Activated CD4-positive, alpha-beta T cell treated with anti-CD3 and anti-CD28 coated beads, Interleukin-2, amount 10 ng/mL, durations not matched to agents 24 days and 14 days (primary cell): ENCODE results near the gene BPHL. TPM values are rescaled to one million over a fixed set of nuclear protein-coding genes. Genes with fewer than 3 reads are reported as not detected.

Source experiments
- DNase-seq: peaks from one replicate; pipeline ENCODE4 v3.0.0; 2022
- H3K27ac Mint-ChIP-seq: one replicate; pipeline ENCODE4 v1.8.0; 2022; ENCODE audit warnings: mild to moderate bottlenecking, mixed read lengths
- H3K27me3 Mint-ChIP-seq: one replicate; pipeline ENCODE4 v1.8.0; 2022; ENCODE audit warnings: mixed read lengths
- H3K36me3 Mint-ChIP-seq: one replicate; pipeline ENCODE4 v1.8.0; 2022; ENCODE audit warnings: low read depth, mild to moderate bottlenecking, mixed read lengths
- H3K4me1 Mint-ChIP-seq: one replicate; pipeline ENCODE4 v1.8.0; 2021; ENCODE audit warnings: mixed read lengths
- H3K4me3 Mint-ChIP-seq: one replicate; pipeline ENCODE4 v1.8.0; 2022; ENCODE audit warnings: mild to moderate bottlenecking, moderate library complexity, mixed read lengths
- H3K9me3 Mint-ChIP-seq: one replicate; pipeline ENCODE4 v1.8.0; 2021; ENCODE audit warnings: mixed read lengths
- intact Hi-C: fragments of 100-400 bp; cut with micrococcal nuclease; formaldehyde crosslinking; loops from one replicate; pipeline ENCODE4 v1.15.1; 2023
- total RNA-seq: library from RNA; stranded (reverse); gene quantifications from 2 replicates; pipeline ENCODE4 v1.2.3, GENCODE V29; 2022

Gene BPHL
- total RNA-seq, 1 donor from 2014 or later = 7.7 TPM

GRCh38 chr6:3094815-3095214 lies 23.7 kb upstream of the BPHL start:
- H3K9me3 Mint-ChIP-seq = no peaks in the 10 kb centered on the region
- H3K4me1 Mint-ChIP-seq = no peaks in the 10 kb centered on the region
- no peak overlapping the region for H3K27ac Mint-ChIP-seq
- no peaks in the 10 kb centered on the region for H3K27me3 Mint-ChIP-seq
- H3K36me3 Mint-ChIP-seq = peaks cover 35% of the 10 kb centered on the region
- intact Hi-C loops = no loop called here
- no peak for DNase-seq
- H3K4me3 Mint-ChIP-seq = no peak overlapping the region

GRCh38 chr6:3102875-3103274 lies 15.6 kb upstream of the BPHL start:
- Mint-ChIP-seq H3K27me3 (no peaks in the 10 kb centered on the region), H3K27ac (no peak overlapping the region), H3K9me3 (no peaks in the 10 kb centered on the region), H3K4me1 (peaks cover 4% of the 10 kb centered on the region), H3K36me3 (peaks cover 61% of the 10 kb centered on the region), H3K4me3 (no peak overlapping the region)
- no peak for DNase-seq
- intact Hi-C loops = no loop called here

- no peak for DNase-seq
- H3K27ac Mint-ChIP-seq = peak overlapping the region; percentile 34
- H3K4me3 Mint-ChIP-seq = no peak overlapping the region
- no peaks in the 10 kb centered on the region for H3K27me3 Mint-ChIP-seq
- peaks cover 5% of the 10 kb centered on the region for H3K4me1 Mint-ChIP-seq
- intact Hi-C loops = no loop called here
- H3K9me3 Mint-ChIP-seq = no peaks in the 10 kb centered on the region
- H3K36me3 Mint-ChIP-seq = peaks cover 67% of the 10 kb centered on the region
Measured at GRCh38 chr6:3108746-3109414, 9.6 kb upstream of the BPHL start.

- intact Hi-C loops = no loop called here
- H3K4me3 Mint-ChIP-seq = no peak overlapping the region
Measured at GRCh38 chr6:3109761-3110160, 8.8 kb upstream of the BPHL start.

GRCh38 chr6:3114377-3114776 lies 4.1 kb upstream of the BPHL start:
- peaks cover 34% of the 10 kb centered on the region for H3K36me3 Mint-ChIP-seq
- peaks cover 12% of the 10 kb centered on the region for H3K4me1 Mint-ChIP-seq
- no peak overlapping the region for H3K27ac Mint-ChIP-seq
- DNase-seq = no peak
- no peaks in the 10 kb centered on the region for H3K9me3 Mint-ChIP-seq
- intact Hi-C loops = no loop called here
- H3K27me3 Mint-ChIP-seq = peaks cover under 1% of the 10 kb centered on the region
- H3K4me3 Mint-ChIP-seq = no peak overlapping the region

More at GRCh38 chr6:3109761-3110160, 8.8 kb upstream of the BPHL start:
- Mint-ChIP-seq H3K36me3 (peaks cover 64% of the 10 kb centered on the region), H3K9me3 (no peaks in the 10 kb centered on the region), H3K27ac (no peak overlapping the region), H3K27me3 (no peaks in the 10 kb centered on the region), H3K4me1 (peaks cover 5% of the 10 kb centered on the region)
- no peak for DNase-seq

- peaks cover 3% of the 10 kb centered on the region for H3K27me3 Mint-ChIP-seq
- H3K4me1 Mint-ChIP-seq = peaks cover 14% of the 10 kb centered on the region
- intact Hi-C loops = loop anchor here (1.0 to 5.0 kb wide), 6 partner anchors 39 to 904 kb away; partner anchors contain the start of genes NQO2, PSMG4 and TUBB2A
- H3K9me3 Mint-ChIP-seq = no peaks in the 10 kb centered on the region
- DNase-seq = no peak
- peak overlapping the region; percentile 89 for H3K4me3 Mint-ChIP-seq
- H3K27ac Mint-ChIP-seq = peak overlapping the region; percentile 91
- H3K36me3 Mint-ChIP-seq = peaks cover 15% of the 10 kb centered on the region
Measured at GRCh38 chr6:3117912-3118352, 579 bp upstream of the BPHL start.

- Mint-ChIP-seq H3K36me3 (peaks cover 10% of the 10 kb centered on the region), H3K4me1 (peaks cover 17% of the 10 kb centered on the region), H3K4me3 (peak overlapping the region; percentile 89), H3K9me3 (no peaks in the 10 kb centered on the region), H3K27me3 (peaks cover 3% of the 10 kb centered on the region), H3K27ac (peak overlapping the region; percentile 53)
- no peak for DNase-seq
- intact Hi-C loops = loop anchor here (5.0 kb wide), 1 partner anchor 903 kb away; a partner anchor contains a TSS
Measured at GRCh38 chr6:3119040-3119723, 671 bp downstream of the BPHL start.

- intact Hi-C loops = no loop called here
- Mint-ChIP-seq H3K4me3 (no peak overlapping the region), H3K27ac (no peak overlapping the region), H3K27me3 (peaks cover 3% of the 10 kb centered on the region), H3K4me1 (peaks cover 17% of the 10 kb centered on the region), H3K9me3 (no peaks in the 10 kb centered on the region), H3K36me3 (no peaks in the 10 kb centered on the region)
- DNase-seq = no peak
Measured at GRCh38 chr6:3120765-3121089, 2.2 kb downstream of the BPHL start.

- Mint-ChIP-seq H3K9me3 (no peaks in the 10 kb centered on the region), H3K36me3 (no peaks in the 10 kb centered on the region), H3K4me3 (no peak overlapping the region), H3K27ac (no peak overlapping the region), H3K4me1 (peaks cover 12% of the 10 kb centered on the region), H3K27me3 (peaks cover 3% of the 10 kb centered on the region)
- DNase-seq = no peak
- intact Hi-C loops = no loop called here
Measured at GRCh38 chr6:3122823-3123182, 4.3 kb downstream of the BPHL start.

GRCh38 chr6:3124667-3125066 lies 6.2 kb downstream of the BPHL start:
- Mint-ChIP-seq H3K4me3 (no peak overlapping the region), H3K4me1 (peaks cover 4% of the 10 kb centered on the region), H3K9me3 (no peaks in the 10 kb centered on the region), H3K27me3 (no peaks in the 10 kb centered on the region), H3K27ac (no peak overlapping the region), H3K36me3 (peaks cover 3% of the 10 kb centered on the region)
- no peak for DNase-seq
- intact Hi-C loops = no loop called here

- Mint-ChIP-seq H3K27ac (no peak overlapping the region), H3K27me3 (no peaks in the 10 kb centered on the region), H3K4me1 (peaks cover 4% of the 10 kb centered on the region), H3K36me3 (peaks cover 3% of the 10 kb centered on the region), H3K4me3 (no peak overlapping the region), H3K9me3 (no peaks in the 10 kb centered on the region)
- DNase-seq = no peak
- intact Hi-C loops = loop anchor here (1.0 to 2.0 kb wide), 4 partner anchors 31 to 607 kb away; partner anchors contain the start of genes PSMG4 and TUBB2A
Measured at GRCh38 chr6:3125815-3126214, 7.3 kb downstream of the BPHL start.

GRCh38 chr6:3128356-3129108 lies 10.0 kb downstream of the BPHL start:
- H3K4me3 Mint-ChIP-seq = no peak overlapping the region
- H3K9me3 Mint-ChIP-seq = no peaks in the 10 kb centered on the region
- H3K36me3 Mint-ChIP-seq = peaks cover 3% of the 10 kb centered on the region
- H3K4me1 Mint-ChIP-seq = peaks cover 4% of the 10 kb centered on the region
- intact Hi-C loops = no loop called here
- DNase-seq = no peak
- no peaks in the 10 kb centered on the region for H3K27me3 Mint-ChIP-seq
- H3K27ac Mint-ChIP-seq = no peak overlapping the region

GRCh38 chr6:3131695-3132094 lies 13.2 kb downstream of the BPHL start:
- no peak overlapping the region for H3K4me3 Mint-ChIP-seq
- peaks cover 1% of the 10 kb centered on the region for H3K4me1 Mint-ChIP-seq
- H3K9me3 Mint-ChIP-seq = no peaks in the 10 kb centered on the region
- intact Hi-C loops = no loop called here
- no peaks in the 10 kb centered on the region for H3K27me3 Mint-ChIP-seq
- H3K36me3 Mint-ChIP-seq = peaks cover 3% of the 10 kb centered on the region
- DNase-seq = no peak
- no peak overlapping the region for H3K27ac Mint-ChIP-seq

GRCh38 chr6:3133515-3133914 lies 15.0 kb downstream of the BPHL start:
- intact Hi-C loops = no loop called here
- H3K36me3 Mint-ChIP-seq = peaks cover 4% of the 10 kb centered on the region
- DNase-seq = no peak
- peaks cover 3% of the 10 kb centered on the region for H3K4me1 Mint-ChIP-seq
- no peak overlapping the region for H3K4me3 Mint-ChIP-seq
- H3K27me3 Mint-ChIP-seq = no peaks in the 10 kb centered on the region
- H3K27ac Mint-ChIP-seq = no peak overlapping the region
- no peaks in the 10 kb centered on the region for H3K9me3 Mint-ChIP-seq
